CD14-positive monocyte (primary cell): ENCODE data around the gene SMIM8. TPM values are rescaled to one million over a fixed set of nuclear protein-coding genes. Genes with fewer than 3 reads are reported as not detected.

ENCODE experiments used
- DNase-seq, 3 donors: peaks; one replicate each; pipeline ENCODE4 v3.0.0-alpha.2; 2011 to 2022
- H2AFZ ChIP-seq: 2 replicates; pipeline ENCODE4 v1.6.0; 2012; ENCODE audit warnings: mild to moderate bottlenecking, low read depth, low read length, inconsistent platforms; ENCODE audit not compliant: insufficient read depth, poor library complexity, severe bottlenecking
- H3K27ac ChIP-seq, 2 donors: 1 replicate in 1 of 2; 2 replicates in 1 of 2; pipeline ENCODE4 v1.5.1; 2012 to 2013; ENCODE audit warnings: low read length in 2 of 2, control low read depth in 1 of 2, inconsistent platforms in 1 of 2, low read depth in 1 of 2, mild to moderate bottlenecking in 1 of 2
- H3K27me3 ChIP-seq, 2 donors: one replicate each; pipeline versions ENCODE4 v1.6.0 to v1.6.1; 2011 to 2013; ENCODE audit warnings: low read length in 2 of 2; ENCODE audit not compliant: control insufficient read depth in 2 of 2, insufficient read depth in 2 of 2
- H3K36me3 ChIP-seq, 2 donors: replicated peaks in 1 of 2; 1 replicate in 1 of 2; 2 replicates in 1 of 2; pipeline versions ENCODE4 v1.5.1 to v1.6.1; 2012 to 2013; ENCODE audit warnings: low read length in 2 of 2, control low read depth in 1 of 2, inconsistent platforms in 1 of 2, mild to moderate bottlenecking in 1 of 2; ENCODE audit not compliant: insufficient read depth in 2 of 2, control insufficient read depth in 1 of 2
- H3K4me1 ChIP-seq, 2 donors: 1 replicate in 1 of 2; 2 replicates in 1 of 2; pipeline versions ENCODE4 v1.5.1 to v1.6.1; 2012 to 2013; ENCODE audit warnings: low read length in 2 of 2, control low read depth in 1 of 2, inconsistent platforms in 1 of 2, mild to moderate bottlenecking in 1 of 2, moderate library complexity in 1 of 2; ENCODE audit not compliant: insufficient read depth in 2 of 2, control insufficient read depth in 1 of 2
- H3K4me2 ChIP-seq: replicated peaks from 2 replicates; pipeline ENCODE3; 2012; ENCODE audit warnings: low read length, moderate library complexity, mild to moderate bottlenecking; ENCODE audit not compliant: poor library complexity, severe bottlenecking; ENCODE audit errors: extremely low read depth
- H3K4me3 ChIP-seq, 3 experiments: fragments of 200-600 bp in 1 of 3; sonication (generic) in 1 of 3; replicated peaks in 1 of 3; 1 replicate in 2 of 3; 2 replicates in 1 of 3; pipeline ENCODE4 v1.5.1; 2011 to 2013; ENCODE audit warnings: low read length in 3 of 3, mild to moderate bottlenecking in 3 of 3, control low read depth in 2 of 3, low read depth in 2 of 3, inconsistent platforms in 1 of 3, moderate library complexity in 1 of 3
- H3K79me2 ChIP-seq: 2 replicates; pipeline ENCODE4 v1.6.0; 2012; ENCODE audit warnings: mild to moderate bottlenecking, control low read depth, inconsistent platforms, low read length, moderate library complexity; ENCODE audit not compliant: insufficient read depth
- H3K9ac ChIP-seq: 2 replicates; pipeline ENCODE4 v1.6.0; 2017; ENCODE audit warnings: low read length, mild to moderate bottlenecking; ENCODE audit not compliant: insufficient read depth, poor library complexity, severe bottlenecking
- H3K9me3 ChIP-seq, 2 donors: replicated peaks in 1 of 2; 1 replicate in 1 of 2; 2 replicates in 1 of 2; pipeline versions ENCODE4 v1.5.1 to v1.6.1; 2012 to 2013; ENCODE audit warnings: low read length in 2 of 2, control low read depth in 1 of 2; ENCODE audit not compliant: control insufficient read depth in 1 of 2, insufficient read depth in 1 of 2
- H4K20me1 ChIP-seq: 2 replicates; pipeline ENCODE4 v1.6.0; 2012; ENCODE audit warnings: mild to moderate bottlenecking, low read length, control low read depth, moderate library complexity; ENCODE audit not compliant: insufficient read depth
- H3K27ac Mint-ChIP-seq, 7 donors: one replicate each; pipeline ENCODE4 v1.8.0; 2020; ENCODE audit warnings: mild to moderate bottlenecking in 7 of 7, mixed read lengths in 7 of 7, moderate library complexity in 6 of 7, inconsistent platforms in 2 of 7
- H3K27me3 Mint-ChIP-seq, 3 donors: one replicate each; pipeline ENCODE4 v1.8.0; 2021 to 2022; ENCODE audit warnings: low read depth in 3 of 3, mild to moderate bottlenecking in 3 of 3, mixed read lengths in 3 of 3, moderate library complexity in 3 of 3, inconsistent platforms in 1 of 3
- H3K36me3 Mint-ChIP-seq, 2 donors: one replicate each; pipeline ENCODE4 v1.8.0; 2020; ENCODE audit warnings: mixed read lengths in 2 of 2, inconsistent platforms in 1 of 2, mild to moderate bottlenecking in 1 of 2
- H3K4me1 Mint-ChIP-seq: one replicate; pipeline ENCODE4 v1.8.0; 2020; ENCODE audit warnings: mild to moderate bottlenecking, mixed read lengths
- H3K4me3 Mint-ChIP-seq, 2 donors: one replicate each; pipeline ENCODE4 v1.8.0; 2020; ENCODE audit warnings: mild to moderate bottlenecking in 2 of 2, mixed read lengths in 2 of 2, moderate library complexity in 1 of 2
- H3K9me3 Mint-ChIP-seq, 7 donors: one replicate each; pipeline ENCODE4 v1.8.0; 2020 to 2022; ENCODE audit warnings: mixed read lengths in 7 of 7, mild to moderate bottlenecking in 6 of 7, moderate library complexity in 6 of 7, inconsistent platforms in 2 of 7
- CTCF ChIP-seq: fragments of 200-600 bp; IDR thresholded peaks from one replicate; pipeline ENCODE4 v1.8.0; 2022; ENCODE audit warnings: antibody characterized with exemption, mild to moderate bottlenecking
- WGBS: methylation state at CpG from one replicate; pipeline ENCODE4 v1.1.5; 2013; ENCODE audit warnings: missing lambda C conversion rate; ENCODE audit not compliant: insufficient coverage; 5-methylcytosine and 5-hydroxymethylcytosine counted together
- intact Hi-C, 2 donors: fragments of 100-400 bp; cut with micrococcal nuclease; formaldehyde crosslinking; loops; one replicate each; pipeline versions ENCODE4 v1.15.0 to v1.15.1; 2023
- polyA plus RNA-seq, 3 donors: library from polyadenylated mRNA; depleted of rRNA in 1 of 3; unstranded in 2 of 3; stranded (reverse) in 1 of 3; fragments of 300-500 nt in 2 of 3; fragments of >200 nt in 1 of 3; fragmentation: Illumina TruSeq in 2 of 3; gene quantifications; 1 replicate in 2 of 3; 2 replicates in 1 of 3; pipeline ENCODE4 v1.2.3, GENCODE V29; 2012 to 2021

The SMIM8 gene
- polyA plus RNA-seq, 3 donors, result 2.0 to 8.2 (median 5.9) TPM

GRCh38 chr6:87287251-87287650 lies 35.1 kb upstream of the SMIM8 start:
- Histone ChIP-seq H3K9ac (no peak overlapping the region), H2AFZ (no peak overlapping the region), H3K4me2 (no peak overlapping the region), H3K36me3 (no peaks in the 10 kb centered on the region), H3K79me2 (no peaks in the 10 kb centered on the region), H3K9me3 (no peaks in the 10 kb centered on the region), H3K27me3 (no peaks in the 10 kb centered on the region), H3K4me1 (peaks cover 0 to 3% of the 10 kb centered on the region in 2 donors), H4K20me1 (no peaks in the 10 kb centered on the region), H3K27ac (no peak overlapping the region), H3K4me3 (no peak overlapping the region)
- Mint-ChIP-seq H3K4me1 (peaks cover 8% of the 10 kb centered on the region), H3K27me3 (peaks cover 0 to 5% (median 0%) of the 10 kb centered on the region in 3 donors), H3K36me3 (no peaks in the 10 kb centered on the region), H3K9me3 (peaks cover 0 to 3% (median 0%) of the 10 kb centered on the region in 7 donors), H3K4me3 (no peak overlapping the region), H3K27ac (no peak overlapping the region)
- intact Hi-C loops, result no loop called here
- WGBS, result no CpG with 5 or more reads among the region's 2 CpGs
- no peak for DNase-seq
- no peak for TF ChIP-seq CTCF

GRCh38 chr6:87289571-87289970 lies 32.8 kb upstream of the SMIM8 start:
- no peak overlapping the region for H3K9ac ChIP-seq
- no peaks in the 10 kb centered on the region for H3K79me2 ChIP-seq
- H3K4me1 Mint-ChIP-seq, result peaks cover 8% of the 10 kb centered on the region
- no peak overlapping the region for H3K4me3 ChIP-seq
- no peak overlapping the region for H2AFZ ChIP-seq
- no peaks in the 10 kb centered on the region for H3K36me3 Mint-ChIP-seq
- no peak for TF ChIP-seq CTCF
- 51% methylated on average over 3 of the region's 3 CpGs for WGBS
- H3K9me3 Mint-ChIP-seq, result peaks cover 0 to 3% (median 0%) of the 10 kb centered on the region in 7 donors
- no peaks in the 10 kb centered on the region for H4K20me1 ChIP-seq
- no peaks in the 10 kb centered on the region for H3K27me3 ChIP-seq
- no peaks in the 10 kb centered on the region for H3K27me3 Mint-ChIP-seq
- H3K27ac Mint-ChIP-seq, result no peak overlapping the region
- DNase-seq, result no peak
- no peaks in the 10 kb centered on the region for H3K36me3 ChIP-seq
- H3K4me2 ChIP-seq, result no peak overlapping the region
- H3K4me1 ChIP-seq, result peaks cover 0 to 3% of the 10 kb centered on the region in 2 donors
- no peak overlapping the region for H3K4me3 Mint-ChIP-seq
- no peaks in the 10 kb centered on the region for H3K9me3 ChIP-seq
- no peak overlapping the region for H3K27ac ChIP-seq
- intact Hi-C loops, result no loop called here
